ENCODE data around the gene TJAP1.
"Not testable (repeated sequence)": the region's sequence is repeated elsewhere in the genome, so short reads cannot be mapped to it uniquely, and the experiment has no call there.

Gene TJAP1

GRCh38 chr6:43478008-43478372, 620 bp downstream of the TJAP1 start:
- FAIRE-seq = peak; percentile 48

GRCh38 chr6:43481075-43481474, 3.7 kb downstream of the TJAP1 start:
- DNase-seq (ENCODE audit: insufficient read length, low spot score) (no peak), FAIRE-seq (no peak)

More at GRCh38 chr6:43478008-43478372, 620 bp downstream of the TJAP1 start:
- no peak for DNase-seq (ENCODE audit: insufficient read length, low spot score)

- no peak for DNase-seq (ENCODE audit: insufficient read length, low spot score)
- FAIRE-seq = no peak
Measured at GRCh38 chr6:43481591-43482236, 4.3 kb downstream of the TJAP1 start.

GRCh38 chr6:43488667-43489276, 11.4 kb downstream of the TJAP1 start:
- FAIRE-seq (no peak), DNase-seq (ENCODE audit: insufficient read length, low spot score) (no peak)

GRCh38 chr6:43489277-43490072, 12.1 kb downstream of the TJAP1 start:
- no peak for FAIRE-seq
- DNase-seq (ENCODE audit: insufficient read length, low spot score) = no peak

GRCh38 chr6:43490523-43490939, 13.2 kb downstream of the TJAP1 start:
- FAIRE-seq = no peak
- DNase-seq (ENCODE audit: insufficient read length, low spot score) = no peak

GRCh38 chr6:43491750-43492661, 14.6 kb downstream of the TJAP1 start:
- FAIRE-seq (no peak), DNase-seq (ENCODE audit: insufficient read length, low spot score) (no peak)

GRCh38 chr6:43492673-43493072, 15.3 kb downstream of the TJAP1 start:
- DNase-seq (ENCODE audit: insufficient read length, low spot score) (no peak), FAIRE-seq (no peak)

GRCh38 chr6:43493230-43493629, 15.9 kb downstream of the TJAP1 start:
- FAIRE-seq (no peak), DNase-seq (ENCODE audit: insufficient read length, low spot score) (no peak)

GRCh38 chr6:43493833-43494232, 16.5 kb downstream of the TJAP1 start:
- DNase-seq (ENCODE audit: insufficient read length, low spot score) (no peak), FAIRE-seq (no peak)

GRCh38 chr6:43494321-43494720, 17.0 kb downstream of the TJAP1 start:
- FAIRE-seq (no peak), DNase-seq (ENCODE audit: insufficient read length, low spot score) (no peak)

- DNase-seq (ENCODE audit: insufficient read length, low spot score) (no peak), FAIRE-seq (no peak)
Measured at GRCh38 chr6:43494766-43495165, 17.4 kb downstream of the TJAP1 start.

- no peak for DNase-seq (ENCODE audit: insufficient read length, low spot score)
- no peak for FAIRE-seq
Measured at GRCh38 chr6:43495409-43495941, 18.1 kb downstream of the TJAP1 start.

GRCh38 chr6:43496370-43497128, 19.2 kb downstream of the TJAP1 start:
- DNase-seq (ENCODE audit: insufficient read length, low spot score) = no peak

GRCh38 chr6:43497129-43497396, 19.7 kb downstream of the TJAP1 start:
- no peak for DNase-seq (ENCODE audit: insufficient read length, low spot score)
- FAIRE-seq = no peak

More at GRCh38 chr6:43496370-43497128, 19.2 kb downstream of the TJAP1 start:
- FAIRE-seq = no peak

- FAIRE-seq = no peak
- DNase-seq (ENCODE audit: insufficient read length, low spot score) = no peak
Measured at GRCh38 chr6:43497689-43498088, 20.3 kb downstream of the TJAP1 start.

GRCh38 chr6:43498291-43498690, 20.9 kb downstream of the TJAP1 start:
- DNase-seq (ENCODE audit: insufficient read length, low spot score); FAIRE-seq: not testable (repeated sequence)

GRCh38 chr6:43499028-43499815, 21.9 kb downstream of the TJAP1 start:
- DNase-seq (ENCODE audit: insufficient read length, low spot score) = no peak
- FAIRE-seq = no peak

GRCh38 chr6:43500921-43501320, 23.6 kb downstream of the TJAP1 start:
- no peak for FAIRE-seq
- DNase-seq (ENCODE audit: insufficient read length, low spot score) = no peak

Data from GM19239 (cell line).